ENCODE data around the gene CMTM5.

GRCh38 chr14:23418021-23418420 is 41.2 kb downstream of the CMTM5 start:
- TF ChIP-seq, protein P1, sequence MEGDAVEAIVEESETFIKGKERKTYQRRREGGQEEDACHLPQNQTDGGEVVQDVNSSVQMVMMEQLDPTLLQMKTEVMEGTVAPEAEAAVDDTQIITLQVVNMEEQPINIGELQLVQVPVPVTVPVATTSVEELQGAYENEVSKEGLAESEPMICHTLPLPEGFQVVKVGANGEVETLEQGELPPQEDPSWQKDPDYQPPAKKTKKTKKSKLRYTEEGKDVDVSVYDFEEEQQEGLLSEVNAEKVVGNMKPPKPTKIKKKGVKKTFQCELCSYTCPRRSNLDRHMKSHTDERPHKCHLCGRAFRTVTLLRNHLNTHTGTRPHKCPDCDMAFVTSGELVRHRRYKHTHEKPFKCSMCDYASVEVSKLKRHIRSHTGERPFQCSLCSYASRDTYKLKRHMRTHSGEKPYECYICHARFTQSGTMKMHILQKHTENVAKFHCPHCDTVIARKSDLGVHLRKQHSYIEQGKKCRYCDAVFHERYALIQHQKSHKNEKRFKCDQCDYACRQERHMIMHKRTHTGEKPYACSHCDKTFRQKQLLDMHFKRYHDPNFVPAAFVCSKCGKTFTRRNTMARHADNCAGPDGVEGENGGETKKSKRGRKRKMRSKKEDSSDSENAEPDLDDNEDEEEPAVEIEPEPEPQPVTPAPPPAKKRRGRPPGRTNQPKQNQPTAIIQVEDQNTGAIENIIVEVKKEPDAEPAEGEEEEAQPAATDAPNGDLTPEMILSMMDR (IDR thresholded peaks at IDR 0.05) = no peak
- no peak for TF ChIP-seq POLR2A (IDR thresholded peaks at IDR 0.05)

Measured in esophagus squamous epithelium (tissue), 4 donors.